COLO668 (cell line): Measurements from ENCODE around the gene TBKBP1.
"Not testable (repeated sequence)": the region's sequence is repeated elsewhere in the genome, so short reads cannot be mapped to it uniquely, and the experiment has no call there.

ENCODE experiments used
- DNase-seq: peaks from one replicate; lab custom pipeline; 2025; ENCODE audit not compliant: unreplicated experiment; lab: John Stamatoyannopoulos, UW

The TBKBP1 gene

DNA sequence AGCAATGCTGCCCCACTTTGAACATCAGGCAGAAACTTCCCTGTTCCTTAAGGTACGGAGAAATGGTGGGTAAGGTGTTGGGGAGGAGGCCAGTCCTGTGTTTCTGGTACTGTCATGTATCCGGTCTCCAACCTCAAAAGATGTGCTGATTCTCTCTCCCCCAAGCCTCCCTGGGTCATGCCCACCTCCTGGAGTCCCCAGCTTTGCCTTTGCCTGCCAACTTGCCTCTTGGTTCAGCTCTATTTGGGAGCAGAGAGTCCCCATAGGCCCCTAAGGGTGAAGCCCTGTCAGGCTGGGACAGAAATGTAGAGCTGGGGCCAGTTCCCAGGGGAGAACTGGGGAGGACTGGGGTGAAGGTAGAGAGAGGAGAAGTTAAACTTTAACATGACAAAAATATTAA is 37.4 kb downstream of the TBKBP1 start:
- DNase-seq = no peak

DNA sequence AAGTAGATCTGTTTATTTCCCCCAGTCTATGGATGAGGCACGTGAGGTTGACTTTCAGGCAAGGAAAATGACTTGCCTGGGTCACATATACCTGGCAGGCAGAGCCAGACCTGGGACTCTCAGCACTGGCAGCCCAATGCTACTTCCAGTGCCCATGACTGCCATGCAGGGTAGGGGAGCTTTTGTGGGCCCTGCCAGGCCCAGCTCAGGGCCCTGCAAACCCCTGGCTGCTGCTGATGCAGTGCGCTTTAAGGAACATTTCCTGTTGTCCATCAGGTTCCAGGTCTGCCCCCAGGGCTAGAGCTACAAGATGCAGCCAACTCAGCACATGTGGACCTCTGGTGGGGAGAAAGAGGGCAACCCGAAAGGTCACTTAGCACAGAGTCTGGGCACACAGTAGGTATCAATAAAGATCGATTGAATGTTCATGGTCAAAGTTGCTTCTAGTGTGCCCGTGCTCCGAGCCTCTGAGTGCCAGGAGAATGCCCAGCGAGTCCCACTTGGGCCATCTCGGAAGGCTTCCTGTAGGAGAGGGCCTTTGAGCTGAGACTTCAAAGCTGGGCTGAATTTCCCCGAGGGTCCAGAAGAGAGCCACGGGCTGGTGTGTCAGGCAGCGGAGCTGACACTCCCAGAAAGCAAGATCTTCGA is 38.6 kb downstream of the TBKBP1 start:
- DNase-seq = no peak

GRCh38 chr17:47733047-47733673 is 39.2 kb downstream of the TBKBP1 start, which contains the start of gene TBX21:
TBX21 (plus strand) TSS chr17:47733236; CDS start chr17:47733455, 219 bp downstream.
- peak; percentile 25 for DNase-seq

- no peak for DNase-seq
Observed at GRCh38 chr17:47733674-47734410, 39.9 kb downstream of the TBKBP1 start.

DNA sequence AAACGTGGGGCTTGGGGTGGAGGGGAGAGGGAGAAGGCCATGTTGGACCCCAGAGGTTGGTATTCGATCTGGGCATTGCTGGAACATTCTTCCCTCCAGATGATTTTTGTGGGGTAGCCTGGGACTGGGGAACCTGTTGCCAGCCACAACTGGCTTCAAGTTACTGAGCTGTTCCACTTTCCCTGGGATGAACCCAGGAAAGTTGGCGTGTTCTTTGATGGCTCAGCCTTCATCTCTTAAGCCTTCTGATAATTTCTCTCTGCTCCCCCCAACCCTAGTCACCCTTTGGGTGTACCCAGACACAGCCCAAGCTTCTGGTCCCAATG is 41.1 kb downstream of the TBKBP1 start:
- no peak for DNase-seq

DNA sequence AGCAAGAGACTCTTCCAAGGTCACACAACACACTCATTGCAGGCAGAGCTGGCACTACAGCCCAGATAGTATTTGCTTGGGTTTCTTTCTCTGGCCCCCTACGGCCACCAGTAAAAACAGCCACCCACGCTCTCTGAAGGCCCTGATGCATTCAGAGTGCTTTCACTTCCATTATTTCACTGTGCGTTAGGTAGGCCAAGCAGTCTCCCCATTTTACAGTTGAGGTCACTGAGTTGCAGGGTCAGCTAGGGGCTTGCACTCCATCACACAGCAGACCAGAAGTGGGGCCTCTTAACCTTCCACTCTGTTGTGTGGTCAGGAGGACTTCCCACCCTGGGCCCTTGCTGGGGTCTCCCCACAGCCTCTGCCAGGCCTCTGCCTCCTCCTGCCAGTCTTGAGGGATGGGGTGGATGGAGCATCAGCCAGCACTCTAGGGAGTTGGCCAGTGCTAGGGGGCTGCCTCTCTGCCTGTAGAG is 41.6 kb downstream of the TBKBP1 start:
- no peak for DNase-seq

DNA sequence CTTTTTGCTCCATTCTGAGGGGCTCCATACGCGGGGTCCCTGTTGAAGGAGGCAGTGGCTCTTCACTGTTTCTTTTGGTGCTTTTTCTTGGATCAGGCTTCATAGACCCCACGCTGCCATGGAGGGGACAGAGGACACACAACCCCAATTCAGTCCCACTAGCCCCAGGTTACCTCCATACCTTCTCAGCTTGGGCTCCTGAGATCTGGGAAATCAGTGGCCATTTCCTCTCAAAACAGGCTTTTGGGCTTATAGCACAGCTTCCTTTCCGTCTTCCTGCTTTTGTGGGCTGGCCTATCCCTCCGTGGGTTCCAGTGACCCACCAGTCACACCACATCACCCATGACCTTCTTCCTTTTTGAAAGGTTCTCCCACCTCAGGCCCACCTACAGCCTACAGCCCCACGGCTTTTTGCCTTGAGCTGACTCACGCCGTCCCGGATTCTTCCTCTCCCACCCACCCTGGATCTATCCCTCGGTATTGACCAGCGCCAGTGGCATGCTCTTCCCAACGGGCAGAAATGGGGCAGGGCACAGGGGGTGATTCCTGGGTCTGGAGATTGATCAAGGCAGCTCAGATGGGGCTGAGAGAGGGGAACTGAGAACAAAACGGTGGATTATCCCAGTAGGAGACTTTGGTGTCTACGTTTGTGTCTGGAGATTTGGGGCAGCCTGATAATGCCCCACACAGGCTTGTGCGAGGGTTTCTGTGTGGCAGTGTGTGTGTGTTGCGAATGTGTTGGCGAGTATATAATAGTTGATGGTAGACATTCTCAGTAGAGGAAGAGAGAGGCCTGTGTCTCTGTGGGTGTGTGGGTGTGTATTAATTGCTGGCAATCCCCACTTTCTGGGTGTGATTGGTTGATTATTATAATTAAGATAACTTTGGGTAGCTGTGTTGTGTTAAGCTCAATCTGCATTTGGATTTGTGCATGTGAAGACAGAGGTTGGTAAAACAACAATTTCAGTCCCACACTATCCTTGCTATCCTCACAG is 42.8 kb downstream of the TBKBP1 start:
- no peak for DNase-seq

- DNase-seq = no peak
Observed at GRCh38 chr17:47738178-47738577, 44.2 kb downstream of the TBKBP1 start.

- no peak for DNase-seq
Observed at GRCh38 chr17:47739150-47739549, 45.2 kb downstream of the TBKBP1 start.

DNA sequence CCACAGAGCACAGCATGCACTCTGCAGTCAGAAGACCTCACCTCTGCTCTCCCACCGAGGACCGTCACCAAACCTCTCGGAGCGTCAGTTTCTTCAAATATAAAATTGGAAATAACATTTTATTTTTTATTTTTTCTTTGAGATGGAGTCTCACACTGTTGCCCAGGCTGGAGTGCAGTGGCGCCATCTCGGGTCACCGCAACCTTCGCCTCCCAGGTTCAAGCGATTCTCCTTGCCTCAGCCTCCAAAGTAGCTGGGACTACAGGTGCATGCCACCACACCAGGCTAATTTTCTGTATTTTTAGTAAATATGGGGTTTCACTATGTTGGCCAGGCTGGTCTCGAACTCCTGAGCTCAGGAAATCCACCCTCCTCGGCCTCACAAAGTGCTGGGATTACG is 46.0 kb downstream of the TBKBP1 start:
- not testable (repeated sequence) for DNase-seq

DNA sequence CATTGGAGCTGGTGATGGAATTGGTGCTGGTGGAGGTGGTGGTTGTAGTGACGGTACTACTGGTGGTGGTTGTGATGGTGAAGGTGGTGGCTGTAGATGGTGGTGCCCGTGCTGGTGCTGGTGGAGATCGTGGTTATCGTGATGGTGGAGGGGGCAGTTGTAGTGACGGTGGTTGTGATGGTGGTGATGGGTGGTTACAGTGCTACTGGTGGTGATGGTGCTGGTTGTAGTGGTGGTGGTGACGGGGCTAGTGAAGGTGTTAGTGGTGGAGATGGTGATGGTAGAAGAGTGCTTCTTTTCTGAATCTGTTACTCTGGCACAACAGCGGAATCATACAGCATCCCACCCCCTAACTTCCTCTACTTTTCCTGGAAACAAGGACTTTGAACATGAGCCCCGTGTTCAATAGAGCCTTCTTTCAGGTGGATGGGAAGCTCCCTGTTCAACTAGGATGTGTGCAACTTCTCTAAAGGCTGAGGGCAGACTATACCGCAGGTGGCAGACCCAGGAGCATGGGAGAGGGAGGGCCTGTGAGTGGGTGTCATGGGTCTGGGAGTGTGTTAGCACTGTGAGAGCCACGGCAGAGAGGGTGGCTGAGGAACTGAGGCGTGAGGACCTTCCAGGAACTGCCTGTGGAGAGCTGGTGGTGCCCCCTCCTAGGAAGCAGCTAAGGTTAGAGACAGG is 47.3 kb downstream of the TBKBP1 start:
- no peak for DNase-seq

DNA sequence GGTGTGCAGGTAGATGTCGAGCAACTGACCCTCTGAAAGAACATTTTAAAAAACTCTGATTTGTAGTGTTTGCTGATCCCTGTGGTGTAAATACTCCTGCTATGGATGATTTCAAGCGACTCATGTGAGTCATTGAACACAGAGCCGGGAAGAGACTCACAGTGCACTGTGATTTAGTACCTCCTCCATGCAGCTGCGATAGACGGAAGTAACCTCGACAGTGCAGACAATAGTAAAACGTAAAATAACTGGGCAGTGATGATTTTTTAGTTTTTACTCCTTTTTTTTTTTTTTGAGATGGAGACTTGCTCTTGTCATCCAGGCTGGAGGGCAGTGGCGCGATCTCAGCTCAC is 47.8 kb downstream of the TBKBP1 start:
- no peak for DNase-seq

DNA sequence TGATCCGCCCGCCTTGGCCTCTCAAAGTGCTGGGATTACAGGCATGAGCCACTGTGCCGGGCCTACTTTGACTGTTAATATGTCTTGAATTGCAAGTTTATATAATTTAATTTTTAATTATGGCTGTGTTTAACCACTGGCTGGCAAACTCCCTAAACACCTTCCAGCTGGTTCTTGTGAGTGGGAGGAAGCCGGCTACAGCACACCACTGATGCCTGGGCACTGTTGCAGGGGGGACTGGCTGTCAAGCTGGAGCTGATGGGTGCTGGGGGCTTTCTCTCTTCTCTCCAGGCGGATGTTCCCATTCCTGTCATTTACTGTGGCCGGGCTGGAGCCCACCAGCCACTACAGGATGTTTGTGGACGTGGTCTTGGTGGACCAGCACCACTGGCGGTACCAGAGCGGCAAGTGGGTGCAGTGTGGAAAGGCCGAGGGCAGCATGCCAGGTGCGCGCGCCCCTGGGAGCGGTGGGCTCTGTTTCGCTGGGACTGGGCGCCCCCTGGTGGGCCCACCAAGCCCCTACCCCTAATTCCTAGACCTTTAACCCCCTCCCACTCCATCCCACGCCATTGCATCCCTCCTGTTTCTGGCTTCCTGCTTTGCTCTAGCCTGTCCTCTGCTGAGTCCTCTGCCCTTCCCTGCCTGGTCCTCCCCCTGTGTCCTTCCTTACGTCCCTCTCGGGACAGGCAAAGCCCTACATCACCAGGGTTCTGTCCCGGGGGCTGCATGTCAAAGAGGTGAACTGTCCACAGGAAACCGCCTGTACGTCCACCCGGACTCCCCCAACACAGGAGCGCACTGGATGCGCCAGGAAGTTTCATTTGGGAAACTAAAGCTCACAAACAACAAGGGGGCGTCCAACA is 48.6 kb downstream of the TBKBP1 start:
- DNase-seq = no peak

DNA sequence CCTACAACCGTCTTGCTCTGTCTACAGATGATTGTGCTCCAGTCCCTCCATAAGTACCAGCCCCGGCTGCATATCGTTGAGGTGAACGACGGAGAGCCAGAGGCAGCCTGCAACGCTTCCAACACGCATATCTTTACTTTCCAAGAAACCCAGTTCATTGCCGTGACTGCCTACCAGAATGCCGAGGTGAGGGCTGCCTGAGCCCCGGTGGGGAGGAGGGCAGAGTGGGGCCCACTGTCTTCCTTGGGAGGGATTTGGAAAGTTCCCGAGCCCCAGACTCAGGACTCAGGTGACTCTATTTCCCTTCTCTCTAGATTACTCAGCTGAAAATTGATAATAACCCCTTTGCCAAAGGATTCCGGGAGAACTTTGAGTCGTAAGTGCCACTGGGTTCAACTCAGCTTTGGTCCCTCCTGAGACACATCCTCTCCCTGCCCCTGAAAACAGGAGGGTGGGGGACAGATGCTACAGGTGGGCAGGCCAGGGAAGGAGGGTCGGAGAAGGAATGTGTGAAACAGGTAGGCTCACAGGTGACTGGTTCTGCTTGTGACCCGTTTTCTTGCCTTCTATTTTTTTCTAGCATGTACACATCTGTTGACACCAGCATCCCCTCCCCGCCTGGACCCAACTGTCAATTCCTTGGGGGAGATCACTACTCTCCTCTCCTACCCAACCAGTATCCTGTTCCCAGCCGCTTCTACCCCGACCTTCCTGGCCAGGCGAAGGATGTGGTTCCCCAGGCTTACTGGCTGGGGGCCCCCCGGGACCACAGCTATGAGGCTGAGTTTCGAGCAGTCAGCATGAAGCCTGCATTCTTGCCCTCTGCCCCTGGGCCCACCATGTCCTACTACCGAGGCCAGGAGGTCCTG is 50.4 kb downstream of the TBKBP1 start:
- no peak for DNase-seq

DNA sequence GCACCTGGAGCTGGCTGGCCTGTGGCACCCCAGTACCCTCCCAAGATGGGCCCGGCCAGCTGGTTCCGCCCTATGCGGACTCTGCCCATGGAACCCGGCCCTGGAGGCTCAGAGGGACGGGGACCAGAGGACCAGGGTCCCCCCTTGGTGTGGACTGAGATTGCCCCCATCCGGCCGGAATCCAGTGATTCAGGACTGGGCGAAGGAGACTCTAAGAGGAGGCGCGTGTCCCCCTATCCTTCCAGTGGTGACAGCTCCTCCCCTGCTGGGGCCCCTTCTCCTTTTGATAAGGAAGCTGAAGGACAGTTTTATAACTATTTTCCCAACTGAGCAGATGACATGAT is 51.0 kb downstream of the TBKBP1 start:
- no peak for DNase-seq

- DNase-seq = no peak
Observed at GRCh38 chr17:47751471-47751870, 57.5 kb downstream of the TBKBP1 start.

DNA sequence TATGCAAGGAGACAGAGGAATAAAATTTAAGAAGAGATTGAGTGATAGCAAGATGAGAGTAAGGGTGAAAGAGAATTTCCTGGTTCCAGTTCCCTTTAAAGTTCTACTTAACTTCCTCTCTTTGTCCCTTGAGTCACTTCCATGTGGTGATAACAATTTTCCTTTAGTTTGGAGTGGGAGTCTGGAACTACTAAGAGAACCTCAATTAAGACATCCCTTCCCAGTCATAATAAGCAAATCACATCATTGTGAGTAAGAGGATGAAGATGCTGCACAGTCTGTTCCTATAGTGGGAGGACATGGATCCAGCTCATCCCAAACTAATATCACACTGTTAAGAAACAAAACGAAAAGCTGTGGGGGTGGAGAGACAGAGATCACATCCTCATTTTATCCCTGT is 63.4 kb downstream of the TBKBP1 start:
- DNase-seq = no peak

GRCh38 chr17:47760409-47761140 is 66.6 kb downstream of the TBKBP1 start:
- no peak for DNase-seq
